ENCODE results near the gene PEX11A. TPM values are rescaled to one million over a fixed set of nuclear protein-coding genes. Genes with fewer than 3 reads are reported as not detected.

Gene PEX11A
- polyA plus RNA-seq, 2 of the 4 experiments (the other 2 are of a cell fraction) = 6.3 to 8.1 TPM

- H3K4me3 ChIP-seq = no peak overlapping the region
- no peak for ATAC-seq
- TF ChIP-seq NPAS2 (CRISPR knock-in tag; IDR thresholded peaks at IDR 0.05; ENCODE audit: borderline replicate concordance) = no peak
- WGBS (ENCODE audit: missing lambda C conversion rate) = 69% methylated on average over 1 of the region's 1 CpG
- H3K9me3 ChIP-seq = no peaks in the 10 kb centered on the region
- no peak overlapping the region for H3K4me2 ChIP-seq
- no peak for DNase-seq (ENCODE audit: low read depth in 1 of 2, low spot score in 1 of 2)
- ChIA-PET CTCF (interaction anchor here (0.6 to 2.2 kb wide), 3 partner anchors 9 to 29 kb away, joined by 3 to 6 read pairs (median 4); partner anchors contain the start of genes PEX11A and WDR93), POLR2A (no interaction called here)
- no peak overlapping the region for H3K27ac ChIP-seq
- peaks cover 21% of the 10 kb centered on the region for H3K4me1 ChIP-seq
- FAIRE-seq = no peak
These were observed 13.2 kb downstream of the PEX11A start for GRCh38 chr15:89677381-89677780.

GRCh38 chr15:89675606-89676005 is 14.9 kb downstream of the PEX11A start:
- H3K9me3 ChIP-seq = no peaks in the 10 kb centered on the region
- ChIA-PET POLR2A (no interaction called here), CTCF (interaction anchor here (0.7 to 9.4 kb wide), 2 partner anchors 30 to 92 kb away, joined by 3 to 79 read pairs; no protein-coding TSS in a partner anchor)
- H3K4me2 ChIP-seq = no peak overlapping the region
- DNase-seq (ENCODE audit: low read depth in 1 of 2, low spot score in 1 of 2) (no peak), ATAC-seq (no peak), FAIRE-seq (no peak)
- H3K27ac ChIP-seq = no peak overlapping the region
- H3K4me1 ChIP-seq = peaks cover 15% of the 10 kb centered on the region
- TF ChIP-seq NPAS2 (CRISPR knock-in tag; IDR thresholded peaks at IDR 0.05; ENCODE audit: borderline replicate concordance) (no peak), HOXA7 (CRISPR knock-in tag; IDR thresholded peaks at IDR 0.05) (no peak), KDM1A (IDR thresholded peaks at IDR 0.05; ENCODE audit: low read depth) (no peak), HEYL (CRISPR knock-in tag; IDR thresholded peaks at IDR 0.05) (no peak), HOXB13 (CRISPR knock-in tag; IDR thresholded peaks at IDR 0.05; ENCODE audit: low read depth) (no peak)
- H3K4me3 ChIP-seq = no peak overlapping the region
- WGBS (ENCODE audit: missing lambda C conversion rate) = 80% methylated on average over 6 of the region's 6 CpGs

- no peak overlapping the region for H3K4me3 ChIP-seq
These were observed 16.0 kb downstream of the PEX11A start for GRCh38 chr15:89674526-89674925.

GRCh38 chr15:89673165-89673512 is 17.4 kb downstream of the PEX11A start:
- ATAC-seq (peak; percentile 52 to 93; a peak in 3 of 6 replicates), FAIRE-seq (no peak), DNase-seq (ENCODE audit: low read depth in 1 of 2, low spot score in 1 of 2) (peak; percentile 64 to 76)
- Histone ChIP-seq H3K27ac (no peak overlapping the region), H3K4me3 (no peak overlapping the region), H3K9me3 (no peaks in the 10 kb centered on the region), H3K4me2 (no peak overlapping the region), H3K4me1 (no peaks in the 10 kb centered on the region)
- TF ChIP-seq, protein P1, sequence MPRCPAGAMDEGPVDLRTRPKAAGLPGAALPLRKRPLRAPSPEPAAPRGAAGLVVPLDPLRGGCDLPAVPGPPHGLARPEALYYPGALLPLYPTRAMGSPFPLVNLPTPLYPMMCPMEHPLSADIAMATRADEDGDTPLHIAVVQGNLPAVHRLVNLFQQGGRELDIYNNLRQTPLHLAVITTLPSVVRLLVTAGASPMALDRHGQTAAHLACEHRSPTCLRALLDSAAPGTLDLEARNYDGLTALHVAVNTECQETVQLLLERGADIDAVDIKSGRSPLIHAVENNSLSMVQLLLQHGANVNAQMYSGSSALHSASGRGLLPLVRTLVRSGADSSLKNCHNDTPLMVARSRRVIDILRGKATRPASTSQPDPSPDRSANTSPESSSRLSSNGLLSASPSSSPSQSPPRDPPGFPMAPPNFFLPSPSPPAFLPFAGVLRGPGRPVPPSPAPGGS (IDR thresholded peaks at IDR 0.05) = no peak
- TF ChIP-seq, protein P2, sequence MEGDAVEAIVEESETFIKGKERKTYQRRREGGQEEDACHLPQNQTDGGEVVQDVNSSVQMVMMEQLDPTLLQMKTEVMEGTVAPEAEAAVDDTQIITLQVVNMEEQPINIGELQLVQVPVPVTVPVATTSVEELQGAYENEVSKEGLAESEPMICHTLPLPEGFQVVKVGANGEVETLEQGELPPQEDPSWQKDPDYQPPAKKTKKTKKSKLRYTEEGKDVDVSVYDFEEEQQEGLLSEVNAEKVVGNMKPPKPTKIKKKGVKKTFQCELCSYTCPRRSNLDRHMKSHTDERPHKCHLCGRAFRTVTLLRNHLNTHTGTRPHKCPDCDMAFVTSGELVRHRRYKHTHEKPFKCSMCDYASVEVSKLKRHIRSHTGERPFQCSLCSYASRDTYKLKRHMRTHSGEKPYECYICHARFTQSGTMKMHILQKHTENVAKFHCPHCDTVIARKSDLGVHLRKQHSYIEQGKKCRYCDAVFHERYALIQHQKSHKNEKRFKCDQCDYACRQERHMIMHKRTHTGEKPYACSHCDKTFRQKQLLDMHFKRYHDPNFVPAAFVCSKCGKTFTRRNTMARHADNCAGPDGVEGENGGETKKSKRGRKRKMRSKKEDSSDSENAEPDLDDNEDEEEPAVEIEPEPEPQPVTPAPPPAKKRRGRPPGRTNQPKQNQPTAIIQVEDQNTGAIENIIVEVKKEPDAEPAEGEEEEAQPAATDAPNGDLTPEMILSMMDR (IDR thresholded peaks at IDR 0.05) = peak; percentile 50
- TF ChIP-seq MAX (IDR thresholded peaks at IDR 0.05) (no peak), RAD21 (conservative IDR thresholded peaks at IDR 0.05 in 1 of 2, IDR thresholded peaks at IDR 0.05 in 1 of 2) (peak in 1 of 2 experiments; percentile 43; a peak in 2 of 5 replicates), TFCP2L1 (CRISPR knock-in tag; IDR thresholded peaks at IDR 0.05) (no peak)
- ChIA-PET POLR2A (no interaction called here), CTCF (interaction anchor here (0.8 to 9.4 kb wide), 19 partner anchors 8 to 413 kb away, joined by 3 to 79 read pairs (median 4); no protein-coding TSS in a partner anchor)
- WGBS (ENCODE audit: missing lambda C conversion rate) = 54% methylated on average over 12 of the region's 12 CpGs

More at GRCh38 chr15:89674526-89674925, 16.0 kb downstream of the PEX11A start:
- H3K27ac ChIP-seq = no peak overlapping the region
- ChIA-PET POLR2A (no interaction called here), CTCF (interaction anchor here (1.1 to 9.4 kb wide), 5 partner anchors 9 to 82 kb away, joined by 3 to 79 read pairs (median 7); no protein-coding TSS in a partner anchor)
- FAIRE-seq (no peak), DNase-seq (ENCODE audit: low read depth in 1 of 2, low spot score in 1 of 2) (no peak), ATAC-seq (no peak)
- H3K4me1 ChIP-seq = peaks cover 4% of the 10 kb centered on the region; the same call in 1 of the 3 replicates
- no peaks in the 10 kb centered on the region for H3K9me3 ChIP-seq
- no peak for TF ChIP-seq JUNB (IDR thresholded peaks at IDR 0.05)
- 0 out of 5 replicates have a peak, but pooled peaks of 1 of the 2 experiments have one; percentile 7 for TF ChIP-seq RAD21 (conservative IDR thresholded peaks at IDR 0.05 in 1 of 2, IDR thresholded peaks at IDR 0.05 in 1 of 2)
- TF ChIP-seq KDM1A (IDR thresholded peaks at IDR 0.05; ENCODE audit: low read depth) = no peak
- WGBS (ENCODE audit: missing lambda C conversion rate) = 69% methylated on average over 4 of the region's 4 CpGs
- H3K4me2 ChIP-seq = no peak overlapping the region
